HepG2 (cell line): ENCODE measurements around the gene EMC9. TPM values are rescaled to one million over a fixed set of nuclear protein-coding genes. Genes with fewer than 3 reads are reported as not detected.

Experiments
- ATAC-seq: fragments of 200-7000 bp; cut with Tn5 transposase; 3 replicates; pipeline ENCODE4 v1.9.1; 2020; ENCODE audit warnings: mild to moderate bottlenecking, moderate library complexity
- BruUV-seq: library from RNA; stranded (reverse); fragments of 400-500 nt; replicated peaks from 2 replicates; lab custom pipeline; 2021; lab: Mats Ljungman, UMichigan
- CTCF ChIA-PET: fragments of 300-600 bp; formaldehyde crosslinking; extraction: SDS; loops from one replicate; lab custom pipeline; 2021; ENCODE audit warnings: low total read pairs, inconsistent platforms, low intra/inter-chr PET ratio; lab: Yijun Ruan, JAX
- POLR2A ChIA-PET: fragments of 350-600 bp; sonication (Branson Sonifier 250); formaldehyde crosslinking; loops from one replicate; lab custom pipeline; 2020; ENCODE audit warnings: antibody characterized with exemption, inconsistent platforms; lab: Yijun Ruan, JAX
- DNase-seq: peaks from one replicate; pipeline ENCODE4 v3.0.0-alpha.2; 2015; ENCODE audit warnings: low spot score
- FAIRE-seq: peaks from 3 replicates; lab custom pipeline; 2011; peaks lifted over from hg19 to GRCh38; lab: Jason Lieb, UNC
- H2AFZ ChIP-seq: one replicate; pipeline ENCODE4 v1.6.1; 2011; ENCODE audit warnings: low read length, inconsistent platforms
- H3K27ac ChIP-seq: fragments of 300-600 bp; 3 replicates; pipeline ENCODE4 v1.8.0; 2011; ENCODE audit warnings: mixed run types, mild to moderate bottlenecking, mixed read lengths, low read length, inconsistent platforms; ENCODE audit not compliant: insufficient read depth; ENCODE audit errors: extremely low read length
- H3K27me3 ChIP-seq, 2 experiments: fragments of 200-600 bp in 1 of 2; 2 replicates in 1 of 2; 3 replicates in 1 of 2; pipeline versions ENCODE4 v1.6.0 to v1.8.0; 2011; ENCODE audit warnings: low read length in 2 of 2, mild to moderate bottlenecking in 2 of 2, moderate library complexity in 2 of 2, inconsistent platforms in 1 of 2; ENCODE audit not compliant: insufficient read depth in 2 of 2, control insufficient read depth in 1 of 2
- H3K36me3 ChIP-seq, 2 experiments: fragments of 200-600 bp in 1 of 2; replicated peaks in 1 of 2; 2 replicates in 1 of 2; 3 replicates in 1 of 2; pipeline versions ENCODE4 v1.5.1 to v1.8.0; 2011; ENCODE audit warnings: low read length in 2 of 2, inconsistent platforms in 1 of 2; ENCODE audit not compliant: insufficient read depth in 2 of 2, control insufficient read depth in 1 of 2
- H3K4me1 ChIP-seq: 2 replicates; pipeline ENCODE4 v1.5.1; 2012; ENCODE audit warnings: low read length, inconsistent platforms; ENCODE audit not compliant: insufficient read depth
- H3K4me2 ChIP-seq: 2 replicates; pipeline ENCODE4 v1.6.0; 2011; ENCODE audit warnings: low read depth, low read length, inconsistent platforms
- H3K4me3 ChIP-seq, 3 experiments: fragments of 200-600 bp in 1 of 3; sonication (generic), shearing (Covaris generic) in 1 of 3; replicated peaks in 1 of 3; 2 replicates each; pipeline ENCODE4 v1.5.1; 2011 to 2016; ENCODE audit warnings: low read length in 3 of 3, inconsistent platforms in 2 of 3, low read depth in 2 of 3, mild to moderate bottlenecking in 2 of 3, control low read depth in 1 of 3, mixed read lengths in 1 of 3; ENCODE audit not compliant: insufficient read depth in 1 of 3
- H3K79me2 ChIP-seq: one replicate; pipeline ENCODE4 v1.6.1; 2011; ENCODE audit warnings: low read length, inconsistent platforms; ENCODE audit not compliant: insufficient read depth
- H3K9ac ChIP-seq: 2 replicates; pipeline ENCODE4 v1.6.0; 2011; ENCODE audit warnings: mild to moderate bottlenecking, low read depth, low read length, inconsistent platforms; ENCODE audit not compliant: insufficient read depth
- H3K9me3 ChIP-seq: 2 replicates; pipeline ENCODE4 v1.5.1; 2012; ENCODE audit warnings: mild to moderate bottlenecking, low read length
- H4K20me1 ChIP-seq: 2 replicates; pipeline ENCODE4 v1.6.0; 2011; ENCODE audit warnings: inconsistent platforms, mild to moderate bottlenecking, low read length, moderate library complexity; ENCODE audit not compliant: insufficient read depth
- AGO2 ChIP-seq: fragments of 200-400 bp; formaldehyde crosslinking; optimal IDR thresholded peaks from 2 replicates; pipeline ENCODE3; 2017; ENCODE audit warnings: mild to moderate bottlenecking, low read depth, low read length, moderate library complexity
- ATRX ChIP-seq: sonication (generic); formaldehyde crosslinking; IDR thresholded peaks from 2 replicates; pipeline ENCODE4 v1.4.0; 2020; ENCODE audit warnings: missing genetic modification reagents, borderline replicate concordance
- PCBP2 ChIP-seq: fragments of 200-400 bp; formaldehyde crosslinking; optimal IDR thresholded peaks from 2 replicates; pipeline ENCODE3; 2018; ENCODE audit warnings: low read length, low read depth; ENCODE audit not compliant: poor library complexity, severe bottlenecking
- RBFOX2 ChIP-seq: fragments of 200-400 bp; formaldehyde crosslinking; IDR thresholded peaks from 2 replicates; pipeline ENCODE4 v1.6.1; 2017; ENCODE audit warnings: low read depth, mild to moderate bottlenecking, low read length
- REXO4 ChIP-seq: sonication (generic); formaldehyde crosslinking; IDR thresholded peaks from 2 replicates; pipeline ENCODE4 v1.8.0; 2022; ENCODE audit warnings: missing genetic modification reagents, mild to moderate bottlenecking, borderline replicate concordance
- SKIL ChIP-seq: sonication (generic); formaldehyde crosslinking; IDR thresholded peaks from 2 replicates; pipeline ENCODE4 v1.8.0; 2022; ENCODE audit warnings: missing genetic modification reagents, mild to moderate bottlenecking, moderate library complexity, borderline replicate concordance
- UBTF ChIP-seq: sonication (generic); formaldehyde crosslinking; IDR thresholded peaks from 2 replicates; pipeline ENCODE4 v1.4.0; 2020; ENCODE audit warnings: mild to moderate bottlenecking, missing genetic modification reagents
- ZNF513 ChIP-seq: sonication (generic); formaldehyde crosslinking; conservative IDR thresholded peaks from 2 replicates; pipeline ENCODE4 v1.5.0; 2020; ENCODE audit warnings: missing genetic modification reagents
- ZNF660 ChIP-seq: sonication (generic); formaldehyde crosslinking; IDR thresholded peaks from 2 replicates; pipeline ENCODE4 v1.5.1; 2020; ENCODE audit warnings: mild to moderate bottlenecking, low read depth, missing genetic modification reagents, borderline replicate concordance
- ZNF737 ChIP-seq: sonication (generic); formaldehyde crosslinking; IDR thresholded peaks from 2 replicates; pipeline ENCODE4 v1.5.0; 2020; ENCODE audit warnings: missing genetic modification reagents, mild to moderate bottlenecking, borderline replicate concordance
- ZNF768 ChIP-seq: sonication (generic); formaldehyde crosslinking; IDR thresholded peaks from 2 replicates; pipeline ENCODE4 v1.4.0; 2020; ENCODE audit warnings: missing genetic modification reagents
- ZNF850 ChIP-seq: sonication (generic); formaldehyde crosslinking; conservative IDR thresholded peaks from 2 replicates; pipeline ENCODE4 v1.9.0; 2021; ENCODE audit warnings: mild to moderate bottlenecking, missing genetic modification reagents
- ZNF883 ChIP-seq: sonication (generic); formaldehyde crosslinking; IDR thresholded peaks from 2 replicates; pipeline ENCODE4 v1.5.1; 2020; ENCODE audit warnings: mild to moderate bottlenecking, missing genetic modification reagents; ENCODE audit errors: not compliant biosample characterization
- WGBS: methylation state at CpG from one replicate; pipeline ENCODE4 v1.1.6; 2017; ENCODE audit warnings: low lambda C conversion rate; 5-methylcytosine and 5-hydroxymethylcytosine counted together
- in situ Hi-C: cut with HindIII; loops from 2 replicates; pipeline ENCODE4 v1.10.0; 2017; ENCODE audit warnings: low pct_unique_long_range_greater_than_20kb; ENCODE audit not compliant: extremely low pct_ligation_motif_present
- intact Hi-C: fragments of 100-400 bp; cut with micrococcal nuclease; formaldehyde crosslinking; loops from one replicate; pipeline ENCODE4 v1.10.0; 2022; ENCODE audit not compliant: unreplicated experiment
- polyA plus RNA-seq, 8 experiments: library from polyadenylated mRNA; depleted of rRNA in 3 of 8; stranded (reverse) in 7 of 8; unstranded in 1 of 8; fragments of >200 nt; fragmentation: Illumina TruSeq in 4 of 8; extraction: Trizol in 4 of 8; gene quantifications; 2 replicates each; pipeline versions ENCODE4 v1.2.1 to v1.2.3, GENCODE V29; 2011 to 2016; ENCODE audit warnings: low read depth in 4 of 8, missing spikeins in 1 of 8, mixed read lengths in 1 of 8; ENCODE audit not compliant: insufficient read depth in 1 of 8
- total RNA-seq, 5 experiments: library from RNA; depleted of rRNA; stranded (reverse); fragments of >200 nt; fragmentation: Illumina TruSeq; extraction: Trizol; gene quantifications; 2 replicates each; pipeline ENCODE4 v1.2.3, GENCODE V29; 2016; ENCODE audit warnings: low read depth in 1 of 5
- TF ChIP-seq, protein P1 (sequence below): sonication (generic); formaldehyde crosslinking; IDR thresholded peaks from 2 replicates; pipeline ENCODE4 v1.4.0; 2020; ENCODE audit warnings: missing genetic modification reagents

EMC9 gene
- total and polyA plus RNA-seq, 2 of the 13 experiments (the other 11 are each of a cell fraction or from before 2014, with no cell fraction given), result 60.5 to 78.7 TPM

DNA sequence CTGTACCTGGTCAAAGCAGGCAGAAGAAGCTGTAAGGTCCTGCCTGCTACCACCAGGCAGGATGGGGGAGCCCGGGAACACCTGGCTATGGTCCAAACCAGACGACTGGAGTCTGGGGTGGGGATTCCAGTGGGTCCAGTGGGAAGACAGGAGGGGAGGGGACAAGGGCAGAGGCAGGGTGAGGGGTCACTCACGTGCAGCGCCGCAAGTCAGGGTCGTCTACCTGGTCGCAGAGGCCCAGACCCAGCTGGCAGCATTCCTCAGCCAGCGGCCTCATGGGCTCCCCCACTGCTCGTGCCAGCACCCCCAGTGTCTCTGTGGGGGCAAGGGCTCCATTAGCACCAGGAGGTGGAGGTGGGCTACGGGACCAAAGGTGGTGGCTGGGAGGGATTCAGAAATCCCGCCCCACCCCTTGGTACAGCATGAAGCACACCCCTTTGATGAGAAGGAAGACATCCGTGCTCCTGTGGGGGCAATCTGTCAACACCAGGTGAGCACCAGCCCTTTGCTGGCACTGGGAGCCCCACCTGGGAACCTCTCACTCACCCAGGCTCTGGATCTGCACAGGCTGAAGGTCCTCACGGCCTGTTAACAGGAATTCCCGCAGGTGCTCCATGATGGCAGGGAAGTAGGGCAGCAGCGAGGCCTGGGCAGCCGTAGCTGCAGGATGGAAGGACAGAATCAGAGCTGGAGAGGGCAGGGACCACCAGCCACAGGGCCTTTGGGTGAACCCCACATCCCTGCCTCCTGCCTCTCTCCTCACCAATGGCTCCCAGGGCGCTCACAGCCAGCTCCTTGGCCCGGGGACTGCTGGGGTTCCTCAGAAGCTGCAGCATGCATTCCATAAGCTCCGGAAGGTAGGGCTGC is 42.9 kb upstream of the EMC9 start:
- 95% methylated on average over 17 of the region's 19 CpGs for WGBS
- DNase-seq (no peak), FAIRE-seq (no peak), ATAC-seq (no peak)
- Histone ChIP-seq H3K9me3 (no peaks in the 10 kb centered on the region), H3K79me2 (peaks cover 15% of the 10 kb centered on the region), H3K4me1 (peaks cover 19% of the 10 kb centered on the region), H3K4me3 (no peak overlapping the region), H4K20me1 (no peaks in the 10 kb centered on the region), H3K36me3 (peaks cover 78 to 82% of the 10 kb centered on the region in 2 experiments), H3K9ac (no peak overlapping the region), H3K27ac (no peak overlapping the region), H3K4me2 (no peak overlapping the region), H2AFZ (no peak overlapping the region), H3K27me3 (no peaks in the 10 kb centered on the region)
- intact Hi-C loops (no loop called here), in situ Hi-C loops (no loop called here)
- CTCF ChIA-PET, result no interaction called here
- POLR2A ChIA-PET, result interaction anchor here (0.9 to 8.1 kb wide), 7 partner anchors 11 to 90 kb away, joined by 3 to 53 read pairs (median 4); partner anchors contain the start of genes CHMP4A, IRF9, PCK2 and PSME2
- BruUV-seq, result no TSS peak
- TF ChIP-seq ATRX (CRISPR knock-in tag) (0 out of 2 replicates have a peak, but pooled peaks have one; percentile 86), UBTF (CRISPR knock-in tag) (0 out of 2 replicates have a peak, but pooled peaks have one; percentile 29), ZNF737 (0 out of 2 replicates have a peak, but pooled peaks have one; percentile 73), ZNF513 (no peak), ZNF768 (0 out of 2 replicates have a peak, but pooled peaks have one; percentile 7), PCBP2 (no peak), ZNF850 (CRISPR knock-in tag) (no peak), ZNF660 (CRISPR knock-in tag) (0 out of 2 replicates have a peak, but pooled peaks have one; percentile 30), REXO4 (0 out of 2 replicates have a peak, but pooled peaks have one; percentile 14), ZNF883 (CRISPR knock-in tag) (peak; percentile 22), RBFOX2 (peak; percentile 39; the same call in 1 of the 2 replicates), SKIL (CRISPR knock-in tag) (no peak), AGO2 (peak; percentile 66)
- TF ChIP-seq, protein P1, sequence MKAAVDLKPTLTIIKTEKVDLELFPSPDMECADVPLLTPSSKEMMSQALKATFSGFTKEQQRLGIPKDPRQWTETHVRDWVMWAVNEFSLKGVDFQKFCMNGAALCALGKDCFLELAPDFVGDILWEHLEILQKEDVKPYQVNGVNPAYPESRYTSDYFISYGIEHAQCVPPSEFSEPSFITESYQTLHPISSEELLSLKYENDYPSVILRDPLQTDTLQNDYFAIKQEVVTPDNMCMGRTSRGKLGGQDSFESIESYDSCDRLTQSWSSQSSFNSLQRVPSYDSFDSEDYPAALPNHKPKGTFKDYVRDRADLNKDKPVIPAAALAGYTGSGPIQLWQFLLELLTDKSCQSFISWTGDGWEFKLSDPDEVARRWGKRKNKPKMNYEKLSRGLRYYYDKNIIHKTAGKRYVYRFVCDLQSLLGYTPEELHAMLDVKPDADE, result no peak
